GM21381 (cell line): ENCODE data around the gene REXO1.
A peak's percentile ranks its signal among the peaks of the same experiment; 100 is the strongest.

ENCODE experiments used
- ATAC-seq: cut with Tn5 transposase; IDR thresholded peaks from one replicate; pipeline ENCODE4 v1.9.1; 2021; ENCODE audit warnings: mild to moderate bottlenecking, moderate library complexity; ENCODE audit not compliant: unreplicated experiment

The REXO1 gene

DNA sequence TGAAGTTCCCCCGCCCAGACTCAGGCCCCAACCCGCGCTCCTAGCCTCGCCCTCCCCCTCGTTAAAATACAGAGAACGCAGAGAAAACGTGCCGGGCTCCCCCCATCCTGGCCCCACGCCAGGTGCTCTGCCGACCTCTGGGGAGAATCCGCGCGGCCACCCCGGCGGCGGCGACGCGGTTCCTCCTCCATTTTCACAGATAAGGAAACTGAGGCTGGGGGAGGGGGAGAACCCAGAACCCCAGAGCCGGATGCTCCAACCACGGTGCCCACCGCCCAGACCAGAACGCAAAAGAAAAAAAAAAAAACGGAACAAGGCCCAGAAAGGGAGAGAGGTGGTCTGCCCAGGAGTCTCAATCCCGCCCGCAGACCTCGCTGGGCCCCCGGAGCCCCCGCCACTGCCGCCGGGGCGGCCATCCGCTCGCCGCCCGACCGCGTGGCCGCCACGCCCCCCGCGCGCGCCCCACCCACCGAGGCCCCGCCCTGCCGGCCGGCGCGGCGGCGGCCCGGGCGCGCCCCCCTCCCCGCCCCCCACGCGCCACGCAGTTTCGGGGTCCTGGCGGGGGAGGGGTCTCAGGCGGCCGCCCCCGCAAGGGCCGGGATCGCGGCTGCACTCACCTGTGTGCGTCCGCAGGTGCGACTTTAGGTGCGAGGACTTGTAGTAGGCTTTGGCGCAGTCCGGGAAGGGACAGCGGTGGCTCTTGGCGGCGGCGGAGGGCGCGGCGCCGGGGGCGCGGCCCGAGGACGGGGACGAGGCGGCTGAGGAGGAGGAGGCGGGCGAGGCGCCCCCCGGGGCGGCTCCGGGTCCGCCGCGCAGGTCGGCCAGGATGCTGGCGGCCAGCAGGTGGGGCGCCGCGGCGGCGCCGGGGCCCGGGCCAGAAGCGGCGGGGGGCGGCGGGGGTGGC lies 14.4 kb upstream of the REXO1 start:
- ATAC-seq: peak; percentile 1

GRCh38 chr19:1862068-1862423 lies 13.8 kb upstream of the REXO1 start:
- ATAC-seq: no peak

DNA sequence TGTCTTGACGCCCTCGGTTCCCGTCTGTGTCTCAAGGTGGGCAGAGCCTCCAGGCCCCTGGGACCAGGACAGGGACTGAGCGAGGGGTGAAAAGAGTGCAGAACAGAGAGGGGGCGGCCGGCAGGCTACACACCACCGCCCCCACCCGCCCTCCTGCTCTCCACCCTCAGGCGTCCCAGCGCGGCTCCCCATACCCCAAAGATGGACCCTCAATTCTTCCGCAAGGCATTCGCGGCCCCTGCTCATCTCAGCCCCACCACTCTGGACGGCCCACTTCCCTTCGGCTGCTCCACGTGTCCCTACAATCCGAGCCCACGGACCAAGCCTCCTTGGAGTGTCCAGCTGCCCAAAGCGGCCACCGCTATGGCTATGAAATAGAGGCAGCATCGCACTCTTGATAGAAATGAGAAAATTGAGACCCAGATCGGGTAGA lies 13.3 kb upstream of the REXO1 start:
- ATAC-seq: no peak

DNA sequence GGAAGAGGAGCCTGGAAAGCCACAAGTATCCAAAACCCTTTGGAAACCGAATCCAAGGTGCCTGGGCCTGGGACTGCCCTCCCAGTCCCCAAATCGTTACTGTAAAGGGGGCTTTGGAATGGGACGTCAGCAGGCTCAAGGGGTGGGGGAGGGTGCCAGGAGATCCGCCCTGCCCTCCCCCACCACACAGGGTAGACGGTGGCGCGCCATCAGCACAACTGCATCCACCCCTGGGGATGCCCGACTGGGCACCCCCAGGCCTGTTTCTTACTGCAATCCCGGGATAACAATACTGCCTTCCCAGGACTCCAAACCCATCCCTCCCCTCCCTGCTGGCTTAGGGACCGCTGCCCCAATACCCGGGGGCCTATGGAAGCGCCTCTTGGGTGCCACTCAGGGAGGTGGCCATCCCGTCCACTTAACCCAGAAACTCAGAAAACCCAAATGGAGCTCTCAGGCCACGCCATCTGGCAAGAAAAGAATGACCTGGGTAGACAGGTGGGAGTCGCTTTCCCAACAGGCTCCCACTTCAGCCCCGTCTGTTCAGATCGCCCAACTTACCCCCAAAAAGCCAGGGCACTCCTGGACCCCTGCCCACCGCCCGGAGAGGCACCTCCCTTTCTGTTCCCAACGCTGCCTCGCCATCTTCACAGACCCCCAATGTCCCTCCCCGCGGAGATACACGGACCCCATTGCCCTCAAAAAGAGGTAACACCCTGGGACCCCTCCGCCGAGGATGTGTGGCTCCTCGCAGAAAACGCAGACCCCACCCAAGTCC lies 12.7 kb upstream of the REXO1 start:
- no peak for ATAC-seq

GRCh38 chr19:1860042-1860775 lies 11.9 kb upstream of the REXO1 start:
- ATAC-seq: no peak

DNA sequence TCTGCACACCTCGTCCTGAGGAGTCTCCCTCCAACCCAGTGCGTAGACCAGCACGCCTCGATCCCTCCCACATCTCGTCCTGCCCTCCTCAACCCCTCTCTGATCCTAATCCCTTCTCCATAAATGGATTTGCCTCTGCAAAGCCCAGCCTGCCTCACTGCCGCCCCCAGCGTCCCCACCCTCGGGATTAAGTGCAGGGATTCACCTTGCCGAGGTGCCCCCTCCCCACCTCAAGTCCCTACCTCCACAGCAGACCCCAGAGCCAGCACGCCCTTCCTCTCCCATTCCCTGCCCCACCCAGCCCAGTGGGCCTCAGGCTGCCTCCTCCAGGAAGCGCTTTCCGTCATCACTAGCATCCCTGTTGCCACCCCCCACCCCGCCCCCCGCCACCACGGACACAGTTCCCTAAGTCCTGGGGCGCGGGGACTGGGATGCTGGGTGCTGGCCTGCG lies 11.1 kb upstream of the REXO1 start:
- no peak for ATAC-seq

- no peak for ATAC-seq
These were observed 10.3 kb upstream of the REXO1 start for GRCh38 chr19:1858412-1859081.

DNA sequence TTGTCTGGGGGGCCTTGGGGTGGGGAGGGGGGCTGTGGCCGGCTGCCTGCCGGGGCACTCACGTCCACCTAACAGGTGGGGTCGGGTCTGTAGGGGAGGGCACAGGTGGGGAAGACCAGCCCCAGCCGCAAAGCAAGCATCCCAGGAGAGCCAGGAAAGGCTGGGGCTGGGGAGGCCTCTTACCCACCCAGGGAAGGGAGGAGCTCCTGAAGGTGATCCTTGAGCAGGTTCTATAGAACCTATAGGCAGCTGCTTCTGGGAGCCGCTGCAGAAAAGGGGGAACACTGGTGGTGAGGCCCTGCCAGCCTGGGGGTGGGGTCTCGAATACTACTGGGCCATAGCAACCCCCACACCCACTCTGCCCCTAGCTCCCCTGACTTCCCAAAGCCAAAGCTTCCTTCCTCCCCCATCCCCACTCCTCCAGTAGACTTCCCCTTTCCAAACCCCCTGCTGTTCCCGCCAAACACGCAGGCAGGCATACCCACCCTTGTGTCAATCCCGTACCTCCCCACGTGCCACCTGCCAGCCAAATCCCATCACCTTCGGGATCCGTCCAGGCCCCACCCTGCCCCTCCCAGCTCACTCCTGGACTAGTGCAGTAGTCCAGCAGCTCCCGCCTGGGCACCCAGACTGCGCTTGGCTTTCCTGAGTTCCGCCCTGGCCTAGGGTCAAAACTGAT lies 9.5 kb upstream of the REXO1 start:
- no peak for ATAC-seq

- peak; percentile 30 for ATAC-seq
These were observed 8.7 kb upstream of the REXO1 start for GRCh38 chr19:1856698-1857603.

DNA sequence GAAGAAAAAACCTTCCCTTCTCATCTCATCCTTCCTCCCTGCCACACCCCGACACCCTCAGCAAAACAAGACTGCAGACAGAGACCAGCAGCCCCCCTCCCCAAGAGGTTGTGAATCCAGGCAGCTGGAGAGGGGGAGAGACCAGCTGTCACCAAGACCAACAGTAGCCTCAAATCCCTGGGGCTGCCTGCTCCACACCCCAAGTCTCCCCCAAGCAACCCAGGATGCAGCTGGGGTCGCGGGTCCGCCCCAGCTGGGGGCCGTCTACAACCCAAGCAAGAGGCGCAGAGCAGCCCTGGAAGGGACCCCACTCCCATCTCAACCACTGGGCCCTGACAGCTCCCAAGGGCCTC lies 8.0 kb upstream of the REXO1 start:
- ATAC-seq: no peak

DNA sequence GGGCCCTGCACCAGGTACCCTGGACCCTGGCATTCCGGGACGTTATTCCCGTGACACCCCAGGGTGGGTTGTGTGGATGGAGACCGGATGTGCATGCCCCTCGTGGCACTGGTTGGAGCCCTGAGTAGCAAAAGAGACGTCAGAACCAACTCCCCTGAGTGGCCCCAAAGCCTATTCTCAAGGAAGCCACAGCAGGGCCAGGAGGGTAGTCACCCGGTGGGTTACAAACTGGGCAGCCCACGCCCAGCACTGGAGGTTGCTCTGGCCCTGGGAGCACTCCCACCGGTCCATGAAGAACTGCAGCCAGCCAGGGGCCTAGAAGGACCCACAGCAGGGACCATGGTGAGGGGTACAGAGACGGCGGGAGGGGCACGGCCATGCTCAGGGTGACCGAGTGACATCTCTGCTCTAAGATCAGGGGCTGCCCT lies 7.6 kb upstream of the REXO1 start:
- no peak for ATAC-seq

DNA sequence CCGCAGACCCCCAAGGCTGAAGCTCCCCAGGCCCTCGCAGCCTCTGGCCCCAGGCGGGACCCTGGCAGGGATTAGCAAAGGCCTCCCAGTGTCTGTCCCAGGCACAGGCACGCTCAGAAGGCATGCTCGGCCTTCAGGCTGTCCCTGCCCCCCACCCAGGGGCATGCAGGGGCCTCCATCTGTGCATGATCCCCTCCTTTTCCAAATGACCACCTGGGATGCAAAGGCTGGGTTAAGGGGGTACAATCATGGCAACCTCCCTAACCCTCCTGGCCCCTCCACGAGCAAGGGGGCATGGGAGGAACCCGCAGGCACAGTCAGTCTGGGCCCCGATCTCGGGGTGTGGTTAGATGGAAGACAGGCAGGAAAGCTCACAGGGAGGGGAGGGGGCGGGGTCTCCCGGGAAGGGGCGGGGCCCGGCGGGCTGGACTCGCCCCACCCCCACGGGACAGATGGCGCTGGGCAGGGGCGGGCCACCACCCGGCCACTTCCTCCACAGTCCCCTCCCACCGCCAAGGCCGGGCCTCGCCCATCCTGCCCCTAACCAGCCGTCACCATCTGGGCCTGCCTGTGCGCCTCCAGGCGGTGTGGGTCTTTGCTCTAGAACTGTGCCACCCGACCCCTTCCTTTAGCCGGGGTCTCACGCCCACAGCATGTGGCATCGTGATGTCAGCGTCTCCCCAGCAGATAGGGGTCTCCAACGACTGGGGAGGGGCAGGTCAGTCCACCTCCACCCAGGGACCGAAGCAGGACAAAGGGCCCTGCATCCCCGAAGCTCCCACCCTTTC lies 7.0 kb upstream of the REXO1 start:
- peak; percentile 41 for ATAC-seq

DNA sequence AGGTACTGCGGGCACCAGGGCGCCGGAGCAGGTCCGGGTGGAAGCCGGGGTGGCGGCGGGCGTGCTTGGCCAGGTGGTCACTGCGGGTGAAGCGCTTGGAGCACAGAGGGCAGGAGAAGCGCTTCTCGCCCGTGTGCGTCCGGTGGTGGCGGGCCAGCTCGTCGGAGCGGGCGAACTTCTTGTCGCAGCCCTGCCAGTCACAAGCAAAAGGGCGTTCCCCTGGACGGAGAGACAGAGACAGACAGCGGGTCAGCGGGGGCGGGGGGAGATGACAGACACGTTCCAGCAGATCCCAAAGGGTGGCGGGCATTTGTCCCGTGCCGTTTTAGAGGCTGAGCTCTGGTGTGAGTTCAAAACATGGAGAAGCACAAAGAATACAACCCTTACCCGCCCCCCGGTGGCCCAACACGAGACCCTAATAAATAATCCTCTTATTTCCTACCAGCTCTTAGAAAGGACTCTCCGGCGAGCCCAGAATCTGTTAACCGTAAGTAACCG lies 6.3 kb upstream of the REXO1 start:
- no peak for ATAC-seq

GRCh38 chr19:1854039-1854541 lies 5.8 kb upstream of the REXO1 start:
- ATAC-seq: no peak

- ATAC-seq: no peak
These were observed 5.2 kb upstream of the REXO1 start for GRCh38 chr19:1853295-1854038.

DNA sequence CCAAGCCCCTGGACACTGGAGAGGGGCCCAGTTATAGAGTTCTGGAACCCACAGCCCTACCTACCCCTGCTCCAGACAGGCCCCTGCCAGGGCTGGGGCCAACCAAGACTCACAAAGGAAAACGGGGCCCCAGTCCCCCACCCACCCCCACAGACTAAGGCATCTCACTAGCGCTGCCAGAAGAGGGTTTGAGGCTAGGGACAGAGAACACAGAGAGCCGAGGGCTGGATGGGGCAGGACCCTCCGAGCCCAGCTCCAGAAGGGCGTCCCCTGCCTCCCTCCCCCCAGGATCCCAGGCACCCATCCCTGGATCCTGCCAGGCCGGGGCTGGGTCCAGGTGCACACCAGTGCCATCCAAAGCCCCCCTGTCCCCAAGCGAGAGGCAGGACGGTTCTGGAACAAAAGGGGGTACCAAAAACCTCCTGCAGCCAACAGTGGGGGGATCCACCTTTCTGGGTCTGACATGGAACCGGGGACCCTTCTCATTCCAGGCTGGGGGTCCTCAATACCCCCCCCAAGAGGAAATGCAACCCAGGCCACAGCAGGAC lies 4.4 kb upstream of the REXO1 start:
- no peak for ATAC-seq
